ENCODE results near the gene MMP23B.

The MMP23B gene

GRCh38 chr1:1617925-1618324 lies 14.0 kb upstream of the MMP23B start:
- DNase-seq (ENCODE audit: low read depth), result no peak
- no peak for TF ChIP-seq CTCF (IDR thresholded peaks at IDR 0.05; ENCODE audit: low read length, missing control alignments)
- H3K4me3 ChIP-seq (replicated peaks; ENCODE audit: low read depth, low read length), result no peak overlapping the region

- no peak overlapping the region for H3K4me3 ChIP-seq (replicated peaks; ENCODE audit: low read depth, low read length)
- no peak for DNase-seq (ENCODE audit: low read depth)
- no peak for TF ChIP-seq CTCF (IDR thresholded peaks at IDR 0.05; ENCODE audit: low read length, missing control alignments)
Observed at GRCh38 chr1:1618396-1619068, 13.4 kb upstream of the MMP23B start.

- DNase-seq (ENCODE audit: low read depth), result no peak
- TF ChIP-seq CTCF (IDR thresholded peaks at IDR 0.05; ENCODE audit: low read length, missing control alignments), result peak; percentile 27
- H3K4me3 ChIP-seq (replicated peaks; ENCODE audit: low read depth, low read length), result no peak overlapping the region
Observed at GRCh38 chr1:1619917-1620361, 12.0 kb upstream of the MMP23B start.

- H3K4me3 ChIP-seq (replicated peaks; ENCODE audit: low read depth, low read length), result no peak overlapping the region
- no peak for TF ChIP-seq CTCF (IDR thresholded peaks at IDR 0.05; ENCODE audit: low read length, missing control alignments)
- no peak for DNase-seq (ENCODE audit: low read depth)
Observed at GRCh38 chr1:1620433-1621139, 11.4 kb upstream of the MMP23B start.

- no peak for DNase-seq (ENCODE audit: low read depth)
- H3K4me3 ChIP-seq (replicated peaks; ENCODE audit: low read depth, low read length), result no peak overlapping the region
- TF ChIP-seq CTCF (IDR thresholded peaks at IDR 0.05; ENCODE audit: low read length, missing control alignments), result no peak
Observed at GRCh38 chr1:1621173-1622009, 10.6 kb upstream of the MMP23B start.

- H3K4me3 ChIP-seq (replicated peaks; ENCODE audit: low read depth, low read length), result no peak overlapping the region
- no peak for TF ChIP-seq CTCF (IDR thresholded peaks at IDR 0.05; ENCODE audit: low read length, missing control alignments)
- no peak for DNase-seq (ENCODE audit: low read depth)
Observed at GRCh38 chr1:1622010-1622787, 9.8 kb upstream of the MMP23B start.

All from fibroblast of pulmonary artery (primary cell).